NOMO-1 treated with dmso at 0.1 percent for 144 hours (cell line): ENCODE results near the gene LRIT3.
A peak's percentile ranks its signal among the peaks of the same experiment; 100 is the strongest.

Experiments
- DNase-seq: peaks from one replicate; lab custom pipeline; 2025; ENCODE audit not compliant: unreplicated experiment; lab: John Stamatoyannopoulos, UW

The LRIT3 gene, protein sequence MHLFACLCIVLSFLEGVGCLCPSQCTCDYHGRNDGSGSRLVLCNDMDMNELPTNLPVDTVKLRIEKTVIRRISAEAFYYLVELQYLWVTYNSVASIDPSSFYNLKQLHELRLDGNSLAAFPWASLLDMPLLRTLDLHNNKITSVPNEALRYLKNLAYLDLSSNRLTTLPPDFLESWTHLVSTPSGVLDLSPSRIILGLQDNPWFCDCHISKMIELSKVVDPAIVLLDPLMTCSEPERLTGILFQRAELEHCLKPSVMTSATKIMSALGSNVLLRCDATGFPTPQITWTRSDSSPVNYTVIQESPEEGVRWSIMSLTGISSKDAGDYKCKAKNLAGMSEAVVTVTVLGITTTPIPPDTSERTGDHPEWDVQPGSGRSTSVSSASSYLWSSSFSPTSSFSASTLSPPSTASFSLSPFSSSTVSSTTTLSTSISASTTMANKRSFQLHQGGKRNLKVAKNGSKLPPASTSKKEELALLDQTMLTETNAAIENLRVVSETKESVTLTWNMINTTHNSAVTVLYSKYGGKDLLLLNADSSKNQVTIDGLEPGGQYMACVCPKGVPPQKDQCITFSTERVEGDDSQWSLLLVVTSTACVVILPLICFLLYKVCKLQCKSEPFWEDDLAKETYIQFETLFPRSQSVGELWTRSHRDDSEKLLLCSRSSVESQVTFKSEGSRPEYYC

GRCh38 chr4:109847896-109848442 is at the start of gene LRIT3:
Gene LRIT3, plus strand, starts transcription at chr4:109848107. Its CDS starts 95 bp downstream, at chr4:109848202.
- DNase-seq = no peak

- no peak for DNase-seq
Measured at GRCh38 chr4:109798866-109799265, 49.0 kb upstream of the LRIT3 start.

GRCh38 chr4:109801099-109801789 is 46.7 kb upstream of the LRIT3 start:
- no peak for DNase-seq

- no peak for DNase-seq
Measured at GRCh38 chr4:109801895-109802319, 46.0 kb upstream of the LRIT3 start, which contains the start of gene CFI. Gene CFI, minus strand, starts transcription at chr4:109801999. Its CDS starts 28 bp downstream, at chr4:109801971.

DNA sequence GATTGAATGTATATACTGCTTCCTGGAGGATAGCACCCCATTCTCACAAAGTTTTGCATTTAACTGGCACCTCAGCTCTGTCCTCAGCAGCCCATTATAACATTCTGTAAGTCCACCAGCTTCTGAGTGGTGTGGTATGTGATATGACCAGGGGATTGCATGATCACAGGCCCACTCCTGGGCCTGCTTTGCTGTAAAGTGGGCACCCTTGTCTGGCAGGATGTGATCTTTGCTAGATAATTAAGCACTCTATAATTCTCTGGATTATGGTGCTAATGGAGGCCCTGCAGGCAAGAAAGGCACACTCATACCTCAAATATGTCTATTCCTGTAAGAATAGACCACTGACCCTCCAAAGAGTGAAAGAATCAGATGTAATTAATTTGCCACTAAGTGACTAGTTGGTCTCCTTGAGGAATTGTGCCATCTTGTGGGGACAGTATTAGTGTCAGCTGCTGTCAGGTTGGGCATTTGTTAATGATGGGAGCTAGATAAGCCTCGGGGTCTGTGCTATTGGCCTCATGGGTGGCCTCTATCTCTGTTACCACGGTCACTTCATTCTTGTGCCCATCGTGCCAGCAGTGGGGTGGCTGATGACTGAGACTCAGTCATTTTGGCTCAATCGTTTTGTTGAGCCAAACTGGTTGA is 43.9 kb upstream of the LRIT3 start:
- no peak for DNase-seq

DNA sequence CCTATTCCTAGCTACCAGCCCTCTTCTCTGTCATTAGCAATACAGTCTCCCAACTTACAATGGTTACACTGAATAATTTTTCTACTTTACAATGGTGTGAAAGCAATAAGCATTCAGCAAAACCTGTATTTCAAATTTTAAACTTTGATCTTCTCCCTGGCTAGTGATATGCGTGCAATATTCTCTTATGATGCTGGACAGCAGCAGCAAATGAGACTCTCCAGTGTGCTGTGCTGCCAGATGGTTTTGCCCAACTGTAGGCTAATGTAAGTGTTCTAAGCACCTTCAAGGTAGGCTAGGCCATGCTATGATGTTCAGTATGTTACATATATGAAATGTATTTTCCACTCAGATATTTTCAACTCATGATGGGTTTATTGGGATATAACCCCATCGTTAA is 38.3 kb upstream of the LRIT3 start:
- no peak for DNase-seq

DNA sequence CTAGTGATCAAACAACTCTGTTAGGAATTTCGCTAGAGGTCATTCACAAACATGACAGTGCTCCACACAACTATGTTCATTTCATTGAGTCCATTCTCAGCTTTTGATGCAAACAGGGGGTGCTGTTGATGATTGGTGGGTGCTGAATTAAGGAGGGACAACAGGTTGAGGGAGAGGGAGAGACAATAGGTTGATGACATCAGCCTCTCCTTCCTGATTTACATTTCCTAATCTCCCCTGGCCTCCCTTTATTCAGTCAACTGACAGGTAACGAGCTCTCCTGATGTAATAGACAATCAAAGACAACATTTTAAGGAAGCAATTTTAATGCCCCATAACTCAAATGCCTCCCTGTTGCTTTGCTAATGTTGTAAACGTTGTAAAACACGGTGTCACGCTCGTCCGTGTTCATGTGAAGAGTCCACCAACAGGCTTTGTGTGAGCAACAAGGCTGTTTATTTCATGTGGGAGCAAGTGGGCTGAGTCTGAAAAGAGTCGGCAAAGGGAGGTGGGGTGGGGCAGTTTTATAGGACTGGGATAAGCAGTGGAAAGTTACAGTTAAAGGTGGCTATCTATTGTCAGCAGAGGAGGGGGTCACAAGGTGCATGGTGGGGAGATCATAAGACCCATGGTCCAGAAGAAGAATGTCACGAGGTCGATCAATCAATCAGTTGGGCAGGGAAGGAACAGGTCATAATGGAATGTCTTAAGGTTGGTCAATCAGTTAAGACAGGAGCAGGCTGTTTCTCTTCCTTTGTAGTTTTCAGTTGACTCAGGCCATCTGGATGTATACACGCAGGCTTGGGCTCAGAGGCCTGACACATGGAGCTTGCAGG is 37.1 kb upstream of the LRIT3 start:
- DNase-seq = no peak

- DNase-seq = no peak
Measured at GRCh38 chr4:109811707-109812106, 36.2 kb upstream of the LRIT3 start.

DNA sequence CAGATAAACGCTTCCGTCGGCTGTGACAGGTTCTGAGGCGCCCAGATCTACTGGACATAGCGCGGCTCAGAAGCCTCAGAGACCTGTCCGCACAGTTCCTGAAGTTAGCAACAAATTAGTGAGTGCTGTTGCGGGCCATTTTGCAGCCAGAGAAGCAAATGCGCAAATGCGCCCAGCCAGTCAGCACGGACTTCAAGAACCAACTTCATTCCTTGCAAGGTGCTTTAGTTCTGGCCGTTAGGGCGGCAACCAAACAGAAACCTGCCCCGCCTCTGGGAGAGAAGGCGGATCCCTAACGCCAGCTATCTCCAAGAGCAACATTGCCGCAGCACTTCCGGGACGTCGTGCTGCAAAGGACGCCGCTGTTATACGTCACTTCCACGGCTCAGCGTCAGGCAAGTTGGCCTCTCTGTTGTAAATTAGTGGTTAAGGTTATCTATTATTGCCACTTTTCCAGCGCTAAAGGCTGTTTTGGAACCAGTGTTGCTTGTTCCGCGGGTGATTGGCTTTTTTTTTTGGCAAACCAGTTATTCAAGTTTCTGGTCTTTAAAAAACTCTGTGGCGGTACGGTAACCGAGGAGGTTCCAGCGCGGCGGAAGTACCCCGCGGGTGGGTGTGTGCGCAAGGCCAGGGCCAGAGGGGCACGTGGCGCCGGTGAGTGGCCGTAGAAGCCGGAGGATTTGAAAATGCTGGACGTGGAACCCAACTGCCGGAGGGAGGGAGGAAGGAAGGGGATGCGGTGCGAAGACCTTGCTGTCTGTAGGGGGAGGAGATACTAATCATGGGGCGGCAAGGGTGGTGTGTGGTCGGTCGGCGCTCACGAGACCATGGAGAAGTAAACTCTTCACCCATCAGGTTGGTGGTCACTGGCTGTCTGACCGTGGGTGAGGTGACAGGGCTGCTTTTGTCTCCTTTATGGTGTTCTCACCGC is 32.5 kb upstream of the LRIT3 start, which contains the start of gene GAR1:
Gene GAR1 (plus strand): TSS at position 612 of the 931 bp plus-strand sequence. CDS start 403 bp downstream, outside the sequence.
- peak; percentile 91 for DNase-seq

DNA sequence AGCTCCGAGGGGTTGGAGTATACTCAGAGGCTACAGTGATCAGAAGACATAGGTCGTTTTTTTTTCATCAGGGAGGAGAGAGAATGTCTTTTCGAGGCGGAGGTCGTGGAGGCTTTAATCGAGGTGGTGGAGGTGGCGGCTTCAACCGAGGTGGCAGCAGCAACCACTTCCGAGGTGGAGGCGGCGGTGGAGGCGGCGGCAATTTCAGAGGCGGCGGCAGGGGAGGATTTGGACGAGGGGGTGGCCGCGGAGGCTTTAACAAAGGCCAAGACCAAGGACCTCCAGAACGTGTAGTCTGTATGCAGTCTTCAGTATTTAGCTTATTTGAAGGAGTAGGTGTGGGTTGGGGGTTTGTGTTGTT is 31.8 kb upstream of the LRIT3 start:
- DNase-seq = no peak

DNA sequence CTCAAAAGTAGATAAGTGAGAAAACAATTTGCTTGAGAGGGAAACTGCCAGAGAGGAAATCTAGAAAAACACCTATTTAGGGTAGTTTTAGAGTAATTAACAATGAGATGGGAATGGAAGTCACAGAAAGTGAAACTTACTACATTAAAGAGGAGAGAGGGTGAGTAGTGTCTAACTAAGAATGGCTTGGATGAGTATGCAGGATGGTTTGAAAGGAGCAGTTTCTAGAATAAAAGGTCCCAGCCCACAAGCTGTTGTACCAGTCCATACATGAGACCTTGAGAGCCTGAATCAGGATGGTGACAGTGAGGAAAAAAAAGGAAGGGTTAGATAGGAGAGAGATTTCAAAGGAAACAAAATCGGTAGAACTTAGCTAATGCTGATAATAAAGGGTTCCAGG is 31.0 kb upstream of the LRIT3 start:
- DNase-seq = no peak

- no peak for DNase-seq
Measured at GRCh38 chr4:109818268-109818667, 29.6 kb upstream of the LRIT3 start.

DNA sequence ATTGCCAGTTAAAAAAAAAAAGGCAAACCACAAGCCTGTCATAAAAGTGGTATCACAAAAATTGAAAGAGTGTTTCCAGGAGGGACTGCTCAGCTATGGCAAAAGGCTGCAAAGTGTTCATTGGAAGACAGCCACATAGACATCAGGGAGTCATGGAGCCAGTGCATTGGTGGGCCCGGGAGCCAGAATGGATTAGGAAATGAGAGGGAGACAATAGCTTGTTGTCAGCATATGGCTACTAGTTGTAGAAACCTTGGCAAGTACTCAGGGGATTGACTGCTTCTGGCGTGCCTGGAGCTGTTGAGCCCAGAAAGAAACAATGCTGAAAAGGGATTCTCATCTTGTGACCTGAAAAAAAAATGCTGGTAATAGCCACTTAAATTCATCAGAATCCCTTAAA is 27.3 kb upstream of the LRIT3 start:
- DNase-seq = no peak

- DNase-seq = no peak
Measured at GRCh38 chr4:109821185-109821584, 26.7 kb upstream of the LRIT3 start.

DNA sequence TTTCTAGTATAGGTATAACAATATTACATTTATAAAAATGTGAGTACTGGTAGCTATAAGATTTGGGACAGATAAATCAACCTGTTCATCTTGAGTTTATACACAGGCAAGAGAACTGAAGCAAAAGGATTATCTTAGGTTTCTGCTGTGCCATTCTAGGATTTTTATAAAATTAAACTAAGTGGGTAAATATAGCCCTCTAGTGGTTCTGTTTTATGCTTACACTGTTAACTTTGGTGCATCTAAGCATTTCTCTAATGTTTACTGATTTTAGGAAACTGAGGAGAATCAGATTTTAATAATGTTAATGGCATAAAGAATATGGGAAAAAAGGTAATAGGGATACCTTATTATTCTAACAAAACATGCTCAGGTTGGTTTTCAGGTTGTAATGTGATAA is 21.2 kb upstream of the LRIT3 start:
- DNase-seq = no peak

DNA sequence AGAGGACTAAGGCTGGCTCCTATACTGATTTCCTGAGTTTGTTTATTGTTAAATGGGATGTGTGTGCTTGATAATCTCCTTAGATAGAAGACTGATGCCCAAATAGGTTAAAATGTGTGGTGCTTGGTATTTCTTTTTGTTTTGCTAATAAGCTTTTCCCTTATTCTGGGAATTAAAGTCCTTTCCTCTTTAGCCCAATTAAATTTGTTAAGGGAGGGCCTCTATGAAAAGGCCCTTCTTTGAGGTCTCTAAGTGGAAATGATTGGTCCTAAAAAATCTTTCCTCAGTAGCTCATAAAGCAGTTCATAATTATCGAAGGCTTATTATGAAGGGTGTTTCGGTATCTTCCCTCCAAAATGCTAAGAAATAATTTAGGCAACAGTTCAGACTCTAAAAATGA is 20.2 kb upstream of the LRIT3 start, which contains the start of gene RRH:
Gene RRH (plus strand): TSS at position 301 of the 400 bp plus-strand sequence. CDS start 56 bp downstream, at position 357.
- DNase-seq = no peak

DNA sequence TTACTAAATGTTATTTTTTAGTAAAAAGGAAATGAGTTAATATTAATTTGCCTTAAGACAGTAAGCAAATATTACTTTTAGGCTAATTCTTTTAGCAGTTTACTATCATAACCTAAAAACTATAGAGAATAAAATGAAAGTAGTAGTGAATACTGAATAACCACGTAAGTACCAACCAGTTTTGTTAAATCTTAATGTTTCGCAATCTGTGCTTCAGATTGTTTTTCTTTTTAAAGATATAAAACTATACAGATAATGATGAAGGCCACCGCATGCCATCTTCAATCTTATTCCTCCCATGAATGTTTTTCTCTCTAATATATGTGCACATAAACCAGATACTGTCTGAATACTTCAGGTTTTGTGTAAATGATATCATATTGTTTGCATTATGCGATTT is 14.2 kb upstream of the LRIT3 start:
- no peak for DNase-seq

DNA sequence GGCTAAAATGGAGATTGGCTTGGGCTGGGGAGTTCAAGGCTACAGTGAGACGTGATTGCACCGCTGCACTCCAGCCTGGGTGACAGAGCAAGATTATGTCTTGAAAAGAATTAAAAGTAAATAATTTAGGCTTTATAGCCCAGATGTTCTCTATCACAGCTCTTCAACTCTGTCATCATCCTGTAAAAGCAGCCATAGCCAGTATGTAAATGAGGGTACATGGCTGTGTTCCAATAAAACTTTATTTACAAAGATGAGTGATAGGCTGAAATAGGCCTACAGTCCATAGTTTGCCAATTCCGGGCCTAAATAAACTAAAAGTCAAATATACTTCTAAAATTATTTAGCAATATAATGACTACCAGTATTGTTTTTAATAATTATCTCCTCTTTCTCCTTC is 10.9 kb upstream of the LRIT3 start:
- no peak for DNase-seq
